Suprapubic skin (tissue), 4 donors: ENCODE results near the gene CILP. TPM values are rescaled to one million over a fixed set of nuclear protein-coding genes. Genes with fewer than 3 reads are reported as not detected.

Experiments used
- DNase-seq, 2 donors: peaks; one replicate each; pipeline ENCODE4 v3.0.0-alpha.2; 2019; ENCODE audit warnings: low spot score in 2 of 2
- H3K27ac ChIP-seq: fragments of 200-600 bp; sonication (generic); one replicate; pipeline ENCODE4 v1.5.1; 2019
- H3K27me3 ChIP-seq: fragments of 200-600 bp; sonication (generic); one replicate; pipeline ENCODE4 v1.5.1; 2019
- H3K36me3 ChIP-seq: fragments of 200-600 bp; sonication (generic); one replicate; pipeline ENCODE4 v1.5.1; 2019
- H3K4me1 ChIP-seq: fragments of 200-600 bp; sonication (generic); one replicate; pipeline ENCODE4 v1.5.1; 2019
- H3K4me3 ChIP-seq: fragments of 200-600 bp; sonication (generic); one replicate; pipeline ENCODE4 v1.5.1; 2019; ENCODE audit warnings: mild to moderate bottlenecking
- H3K9me3 ChIP-seq: fragments of 200-600 bp; sonication (generic); one replicate; pipeline ENCODE4 v1.5.1; 2019
- CTCF ChIP-seq, 2 donors: fragments of 200-600 bp in 1 of 2; fragments of 450-650 bp in 1 of 2; sonication (generic) in 1 of 2; IDR thresholded peaks; one replicate each; pipeline ENCODE4 v1.5.1; 2016 to 2019; ENCODE audit warnings: antibody characterized with exemption in 2 of 2, mild to moderate bottlenecking in 1 of 2, moderate library complexity in 1 of 2
- EP300 ChIP-seq: sonication (generic); formaldehyde crosslinking; IDR thresholded peaks from one replicate; pipeline ENCODE4 v1.6.1; 2017; ENCODE audit warnings: antibody characterized with exemption
- POLR2A ChIP-seq, 2 donors: fragments of 450-650 bp; IDR thresholded peaks; one replicate each; pipeline ENCODE4 v1.6.1; 2017; ENCODE audit warnings: antibody characterized with exemption in 2 of 2, mild to moderate bottlenecking in 2 of 2, moderate library complexity in 2 of 2
- POLR2AphosphoS5 ChIP-seq, 3 donors: sonication (generic); formaldehyde crosslinking; IDR thresholded peaks; one replicate each; pipeline ENCODE4 v1.6.1; 2017; ENCODE audit warnings: antibody characterized with exemption in 3 of 3
- WGBS: methylation state at CpG from one replicate; pipeline ENCODE4 v1.1.5; 2018; 5-methylcytosine and 5-hydroxymethylcytosine counted together
- total RNA-seq, 4 donors: library from RNA; depleted of rRNA; stranded (reverse); fragments of >200 nt; gene quantifications; one replicate each; pipeline ENCODE4 v1.1.0, GENCODE V29; 2016

The CILP gene
- total RNA-seq, 4 donors from 2014 or later, result 2.7 to 15.2 (median 11.3) TPM

- peaks cover 15% of the 10 kb centered on the region for H3K4me1 ChIP-seq
- H3K4me3 ChIP-seq, result no peak overlapping the region
- H3K27me3 ChIP-seq, result no peaks in the 10 kb centered on the region
- no peak overlapping the region for H3K27ac ChIP-seq
- DNase-seq, result no peak
- no peaks in the 10 kb centered on the region for H3K36me3 ChIP-seq
- TF ChIP-seq POLR2AphosphoS5 (IDR thresholded peaks at IDR 0.05) (no peak), EP300 (no peak), POLR2A (IDR thresholded peaks at IDR 0.05) (no peak), CTCF (IDR thresholded peaks at IDR 0.05) (no peak)
- H3K9me3 ChIP-seq, result no peaks in the 10 kb centered on the region
These were observed 4.2 kb upstream of the CILP start for GRCh38 chr15:65215496-65215895.

GRCh38 chr15:65214010-65214409, 2.7 kb upstream of the CILP start:
- TF ChIP-seq CTCF (IDR thresholded peaks at IDR 0.05) (no peak), POLR2AphosphoS5 (IDR thresholded peaks at IDR 0.05) (no peak), POLR2A (IDR thresholded peaks at IDR 0.05) (no peak), EP300 (no peak)
- no peaks in the 10 kb centered on the region for H3K27me3 ChIP-seq
- no peaks in the 10 kb centered on the region for H3K9me3 ChIP-seq
- no peaks in the 10 kb centered on the region for H3K36me3 ChIP-seq
- 86% methylated on average over 4 of the region's 4 CpGs for WGBS
- H3K27ac ChIP-seq, result no peak overlapping the region
- peaks cover 18% of the 10 kb centered on the region for H3K4me1 ChIP-seq
- no peak overlapping the region for H3K4me3 ChIP-seq
- no peak for DNase-seq

- 32% methylated on average over 2 of the region's 2 CpGs for WGBS
- Histone ChIP-seq H3K36me3 (no peaks in the 10 kb centered on the region), H3K4me3 (no peak overlapping the region), H3K4me1 (peaks cover 18% of the 10 kb centered on the region), H3K27me3 (no peaks in the 10 kb centered on the region), H3K27ac (no peak overlapping the region), H3K9me3 (no peaks in the 10 kb centered on the region)
- TF ChIP-seq EP300, result no peak
- no peak for TF ChIP-seq POLR2A (IDR thresholded peaks at IDR 0.05)
- no peak for TF ChIP-seq POLR2AphosphoS5 (IDR thresholded peaks at IDR 0.05)
- TF ChIP-seq CTCF (IDR thresholded peaks at IDR 0.05), result no peak
- DNase-seq, result no peak
These were observed 2.0 kb upstream of the CILP start for GRCh38 chr15:65213241-65213640.

- no peak for DNase-seq
- Histone ChIP-seq H3K36me3 (no peaks in the 10 kb centered on the region), H3K4me1 (peaks cover 18% of the 10 kb centered on the region), H3K9me3 (no peaks in the 10 kb centered on the region), H3K27ac (peak overlapping the region; percentile 32), H3K4me3 (no peak overlapping the region), H3K27me3 (no peaks in the 10 kb centered on the region)
- 68% methylated on average over 5 of the region's 5 CpGs for WGBS
- TF ChIP-seq CTCF (IDR thresholded peaks at IDR 0.05), result peak in 1 of 2 donors; percentile 13
- no peak for TF ChIP-seq POLR2AphosphoS5 (IDR thresholded peaks at IDR 0.05)
These were observed 824 bp upstream of the CILP start for GRCh38 chr15:65212097-65212496.

GRCh38 chr15:65211482-65211982, 259 bp upstream of the CILP start:
- peak overlapping the region; percentile 22 for H3K4me3 ChIP-seq
- no peaks in the 10 kb centered on the region for H3K9me3 ChIP-seq
- no peaks in the 10 kb centered on the region for H3K36me3 ChIP-seq
- no peaks in the 10 kb centered on the region for H3K27me3 ChIP-seq
- TF ChIP-seq CTCF (IDR thresholded peaks at IDR 0.05) (no peak), EP300 (no peak), POLR2A (IDR thresholded peaks at IDR 0.05) (no peak), POLR2AphosphoS5 (IDR thresholded peaks at IDR 0.05) (no peak)
- peaks cover 18% of the 10 kb centered on the region for H3K4me1 ChIP-seq
- H3K27ac ChIP-seq, result peak overlapping the region; percentile 57
- 36% methylated on average over 6 of the region's 6 CpGs for WGBS
- DNase-seq, result peak in 1 of 2 donors; percentile 85
